Measurements from ENCODE around the gene DDO. TPM values are rescaled to one million over a fixed set of nuclear protein-coding genes. Genes with fewer than 3 reads are reported as not detected.

Gene DDO
- total and polyA plus RNA-seq, 9 of the 15 experiments (the other 6 are each of a cell fraction or from before 2014, with no cell fraction given): not detected

DNA sequence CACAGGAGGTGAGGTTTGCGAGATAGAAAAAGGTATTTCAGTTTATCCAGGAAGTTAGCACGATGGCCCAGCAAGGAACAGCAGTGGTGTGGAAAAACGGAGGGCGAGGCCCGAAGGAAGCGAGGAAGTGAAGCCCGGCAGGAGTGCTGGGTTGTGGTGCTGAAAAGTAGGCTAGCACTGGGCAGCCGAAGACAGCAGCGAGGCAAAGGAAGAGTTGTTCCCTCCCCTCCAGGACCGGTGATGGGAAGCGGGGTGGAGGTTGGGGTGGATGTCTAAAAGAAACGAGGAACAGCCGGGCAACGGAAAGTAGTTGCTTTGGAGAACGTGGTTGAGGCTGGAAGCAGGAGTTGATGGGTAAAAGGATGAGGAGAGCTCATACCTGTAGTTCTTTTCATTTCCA is 58.6 kb downstream of the DDO start (continued):
- TF ChIP-seq PYGO2 (tag; IDR thresholded peaks at IDR 0.05) (no peak), ZKSCAN3 (CRISPR knock-in tag; IDR thresholded peaks at IDR 0.05) (no peak), CHD1 (IDR thresholded peaks at IDR 0.05; ENCODE audit: low read length) (no peak), DDX20 (tag; IDR thresholded peaks at IDR 0.05; ENCODE audit: low read depth) (no peak)
- TF ChIP-seq, protein P1, sequence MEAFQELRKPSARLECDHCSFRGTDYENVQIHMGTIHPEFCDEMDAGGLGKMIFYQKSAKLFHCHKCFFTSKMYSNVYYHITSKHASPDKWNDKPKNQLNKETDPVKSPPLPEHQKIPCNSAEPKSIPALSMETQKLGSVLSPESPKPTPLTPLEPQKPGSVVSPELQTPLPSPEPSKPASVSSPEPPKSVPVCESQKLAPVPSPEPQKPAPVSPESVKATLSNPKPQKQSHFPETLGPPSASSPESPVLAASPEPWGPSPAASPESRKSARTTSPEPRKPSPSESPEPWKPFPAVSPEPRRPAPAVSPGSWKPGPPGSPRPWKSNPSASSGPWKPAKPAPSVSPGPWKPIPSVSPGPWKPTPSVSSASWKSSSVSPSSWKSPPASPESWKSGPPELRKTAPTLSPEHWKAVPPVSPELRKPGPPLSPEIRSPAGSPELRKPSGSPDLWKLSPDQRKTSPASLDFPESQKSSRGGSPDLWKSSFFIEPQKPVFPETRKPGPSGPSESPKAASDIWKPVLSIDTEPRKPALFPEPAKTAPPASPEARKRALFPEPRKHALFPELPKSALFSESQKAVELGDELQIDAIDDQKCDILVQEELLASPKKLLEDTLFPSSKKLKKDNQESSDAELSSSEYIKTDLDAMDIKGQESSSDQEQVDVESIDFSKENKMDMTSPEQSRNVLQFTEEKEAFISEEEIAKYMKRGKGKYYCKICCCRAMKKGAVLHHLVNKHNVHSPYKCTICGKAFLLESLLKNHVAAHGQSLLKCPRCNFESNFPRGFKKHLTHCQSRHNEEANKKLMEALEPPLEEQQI (IDR thresholded peaks at IDR 0.05): no peak

GRCh38 chr6:110355727-110356126 is 59.6 kb downstream of the DDO start:
- POLR2A ChIA-PET: interaction anchor here (0.7 to 1.4 kb wide), 3 partner anchors 10 to 83 kb away, joined by 3 to 4 read pairs (median 3); no protein-coding TSS in a partner anchor
- no peaks in the 10 kb centered on the region for H3K9me3 ChIP-seq (replicated peaks; ENCODE audit: control insufficient read depth, insufficient read depth, low read depth, low read length)
- DNase-seq (ENCODE audit: extremely low read depth in 1 of 4, low spot score in 3 of 4): no peak
- H4K20me1 ChIP-seq (replicated peaks; ENCODE audit: control insufficient read depth, insufficient read depth, low read length): no peaks in the 10 kb centered on the region
- H3K36me3 ChIP-seq (ENCODE audit: control insufficient read depth, insufficient read depth, low read length): no peaks in the 10 kb centered on the region
- H3K4me3 ChIP-seq: no peak overlapping the region
- no peak overlapping the region for H3K4me2 ChIP-seq (ENCODE audit: insufficient read depth, low read length)
- CTCF ChIA-PET (ENCODE audit: low intra/inter-chr PET ratio): no interaction called here
- FAIRE-seq: no peak
- intact Hi-C loops (cut with micrococcal nuclease) (no loop called here), in situ Hi-C loops (cut with MboI) (no loop called here)
- ATAC-seq: no peak
- no peak overlapping the region for H3K27ac ChIP-seq (ENCODE audit: extremely low read depth, low read depth, low read length)
- H3K9ac ChIP-seq (ENCODE audit: insufficient read depth in 1 of 2, low read depth in 2 of 2, low read length in 2 of 2): no peak overlapping the region
- no peaks in the 10 kb centered on the region; a peak in 2 of 5 replicates for H3K4me1 ChIP-seq (replicated peaks in 1 of 2; ENCODE audit: control insufficient read depth in 2 of 2, insufficient read depth in 2 of 2, low read length in 2 of 2)
- H3K9me1 ChIP-seq (ENCODE audit: control insufficient read depth, insufficient read depth, low read length): no peaks in the 10 kb centered on the region
- BruUV-seq (replicated peaks): no TSS peak
- no peaks in the 10 kb centered on the region for H3K79me2 ChIP-seq (ENCODE audit: control insufficient read depth, insufficient read depth, low read length)
- peaks cover 26 to 27% of the 10 kb centered on the region in 2 experiments; a peak in 4 of 5 replicates for H3K27me3 ChIP-seq (ENCODE audit: control insufficient read depth in 2 of 2, insufficient read depth in 2 of 2, low read length in 2 of 2)
- 0% methylated on average over 2 of the region's 2 CpGs for WGBS (ENCODE audit: insufficient coverage, low coverage, missing lambda C conversion rate)
- no peak overlapping the region for H2AFZ ChIP-seq (ENCODE audit: low read depth, low read length)
- TF ChIP-seq NCOA1 (IDR thresholded peaks at IDR 0.05; ENCODE audit: low read depth): no peak
- no peak for TF ChIP-seq CBX3 (IDR thresholded peaks at IDR 0.05; ENCODE audit: borderline replicate concordance in 1 of 2, low read length in 2 of 2)
- TF ChIP-seq HCFC1 (IDR thresholded peaks at IDR 0.05; ENCODE audit: low read depth, low read length): no peak
- no peak for TF ChIP-seq NFXL1 (CRISPR knock-in tag; IDR thresholded peaks at IDR 0.05)
- no peak for TF ChIP-seq TAF9B (IDR thresholded peaks at IDR 0.05; ENCODE audit: partially characterized antibody)
- TF ChIP-seq, protein P2, sequence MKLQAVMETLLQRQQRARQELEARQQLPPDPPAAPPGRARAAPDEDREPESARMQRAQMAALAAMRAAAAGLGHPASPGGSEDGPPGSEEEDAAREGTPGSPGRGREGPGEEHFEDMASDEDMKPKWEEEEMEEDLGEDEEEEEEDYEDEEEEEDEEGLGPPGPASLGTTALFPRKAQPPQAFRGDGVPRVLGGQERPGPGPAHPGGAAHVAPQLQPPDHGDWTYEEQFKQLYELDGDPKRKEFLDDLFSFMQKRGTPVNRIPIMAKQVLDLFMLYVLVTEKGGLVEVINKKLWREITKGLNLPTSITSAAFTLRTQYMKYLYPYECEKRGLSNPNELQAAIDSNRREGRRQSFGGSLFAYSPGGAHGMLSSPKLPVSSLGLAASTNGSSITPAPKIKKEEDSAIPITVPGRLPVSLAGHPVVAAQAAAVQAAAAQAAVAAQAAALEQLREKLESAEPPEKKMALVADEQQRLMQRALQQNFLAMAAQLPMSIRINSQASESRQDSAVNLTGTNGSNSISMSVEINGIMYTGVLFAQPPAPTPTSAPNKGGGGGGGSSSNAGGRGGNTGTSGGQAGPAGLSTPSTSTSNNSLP (IDR thresholded peaks at IDR 0.05; ENCODE audit: borderline replicate concordance, low read depth, low read length): no peak
- TF ChIP-seq, protein P3, sequence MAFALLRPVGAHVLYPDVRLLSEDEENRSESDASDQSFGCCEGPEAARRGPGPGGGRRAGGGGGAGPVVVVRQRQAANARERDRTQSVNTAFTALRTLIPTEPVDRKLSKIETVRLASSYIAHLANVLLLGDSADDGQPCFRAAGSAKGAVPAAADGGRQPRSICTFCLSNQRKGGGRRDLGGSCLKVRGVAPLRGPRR (CRISPR knock-in tag; IDR thresholded peaks at IDR 0.05): no peak
- no peak for TF ChIP-seq SREBF2 (CRISPR knock-in tag; IDR thresholded peaks at IDR 0.05)
- TF ChIP-seq OTX1 (CRISPR knock-in tag; IDR thresholded peaks at IDR 0.05): no peak
- TF ChIP-seq ZNF263 (CRISPR knock-in tag; IDR thresholded peaks at IDR 0.05; ENCODE audit: borderline replicate concordance): no peak
- no peak for TF ChIP-seq RBM22 (IDR thresholded peaks at IDR 0.05; ENCODE audit: low read depth, low read length, poor library complexity, severe bottlenecking)
- no peak for TF ChIP-seq ARID3B (CRISPR knock-in tag; IDR thresholded peaks at IDR 0.05; ENCODE audit: borderline replicate concordance)
